K562 (cell line): Measurements from ENCODE around the gene DENND2C. TPM values are rescaled to one million over a fixed set of nuclear protein-coding genes. Genes with fewer than 3 reads are reported as not detected.

Experiments
- FOXA3 ChIP-seq, 2 experiments: fragments of 450-650 bp in 1 of 2; sonication (generic) in 1 of 2; formaldehyde crosslinking; IDR thresholded peaks in 1 of 2; conservative IDR thresholded peaks in 1 of 2; 2 replicates each; pipeline versions ENCODE4 v1.4.0 to v1.8.0; 2020 to 2022; ENCODE audit warnings: mild to moderate bottlenecking in 2 of 2, missing genetic modification reagents in 1 of 2
- PHB ChIP-seq: fragments of 250-450 bp; sonication (Bioruptor Pico); IDR thresholded peaks from 2 replicates; pipeline ENCODE4 v1.5.0; 2021
- POLR3G ChIP-seq: IDR thresholded peaks from 2 replicates; pipeline ENCODE4 v1.6.1; 2011; ENCODE audit not compliant: insufficient read length, insufficient replicate concordance; ENCODE audit errors: extremely low read depth
- polyA plus RNA-seq, 8 experiments: library from polyadenylated mRNA; depleted of rRNA in 4 of 8; stranded (reverse) in 5 of 8; unstranded in 3 of 8; fragments of >200 nt; fragmentation: Nextera tagmentation in 2 of 8; fragmentation: Illumina TruSeq in 1 of 8; extraction: Ambion mirVana in 2 of 8; extraction: Trizol in 1 of 8; gene quantifications; 2 replicates each; pipeline versions ENCODE4 v1.2.1 to v1.2.3, GENCODE V29; 2011 to 2014; ENCODE audit warnings: inconsistent platforms in 1 of 8, missing spikeins in 1 of 8
- total RNA-seq, 7 experiments: library from RNA; depleted of rRNA in 6 of 7; stranded (reverse); fragments of >200 nt in 6 of 7; fragmentation: Illumina TruSeq in 2 of 7; extraction: Trizol in 2 of 7; gene quantifications; 2 replicates each; pipeline versions ENCODE4 v1.2.1 to v1.2.3, GENCODE V29; 2011 to 2021; ENCODE audit warnings: low replicate concordance in 1 of 7
- TF ChIP-seq, protein P1 (sequence below), 2 experiments: fragments of 450-650 bp in 1 of 2; sonication (generic) in 1 of 2; formaldehyde crosslinking in 1 of 2; IDR thresholded peaks; 2 replicates each; pipeline versions ENCODE4 v1.7.1 to v1.9.0; 2016 to 2022; ENCODE audit warnings: inconsistent platforms in 1 of 2, mild to moderate bottlenecking in 1 of 2, missing genetic modification reagents in 1 of 2
- TF ChIP-seq, protein P2 (sequence below): fragments of 450-650 bp; formaldehyde crosslinking; IDR thresholded peaks from 2 replicates; pipeline ENCODE4 v1.4.0; 2020; ENCODE audit warnings: mild to moderate bottlenecking, moderate library complexity
- TF ChIP-seq, protein P3 (sequence below): fragments of 250-450 bp; sonication (Bioruptor Pico); IDR thresholded peaks from 2 replicates; pipeline ENCODE4 v1.4.0; 2020
- TF ChIP-seq, protein P4 (sequence below): sonication (generic); formaldehyde crosslinking; IDR thresholded peaks from 2 replicates; pipeline ENCODE4 v1.8.0; 2022; ENCODE audit warnings: missing genetic modification reagents, mild to moderate bottlenecking, borderline replicate concordance

The DENND2C gene
- total and polyA plus RNA-seq, 9 of the 15 experiments (the other 6 are each of a cell fraction or from before 2014, with no cell fraction given), result 0.03 to 0.25 (median 0.14) TPM

DNA sequence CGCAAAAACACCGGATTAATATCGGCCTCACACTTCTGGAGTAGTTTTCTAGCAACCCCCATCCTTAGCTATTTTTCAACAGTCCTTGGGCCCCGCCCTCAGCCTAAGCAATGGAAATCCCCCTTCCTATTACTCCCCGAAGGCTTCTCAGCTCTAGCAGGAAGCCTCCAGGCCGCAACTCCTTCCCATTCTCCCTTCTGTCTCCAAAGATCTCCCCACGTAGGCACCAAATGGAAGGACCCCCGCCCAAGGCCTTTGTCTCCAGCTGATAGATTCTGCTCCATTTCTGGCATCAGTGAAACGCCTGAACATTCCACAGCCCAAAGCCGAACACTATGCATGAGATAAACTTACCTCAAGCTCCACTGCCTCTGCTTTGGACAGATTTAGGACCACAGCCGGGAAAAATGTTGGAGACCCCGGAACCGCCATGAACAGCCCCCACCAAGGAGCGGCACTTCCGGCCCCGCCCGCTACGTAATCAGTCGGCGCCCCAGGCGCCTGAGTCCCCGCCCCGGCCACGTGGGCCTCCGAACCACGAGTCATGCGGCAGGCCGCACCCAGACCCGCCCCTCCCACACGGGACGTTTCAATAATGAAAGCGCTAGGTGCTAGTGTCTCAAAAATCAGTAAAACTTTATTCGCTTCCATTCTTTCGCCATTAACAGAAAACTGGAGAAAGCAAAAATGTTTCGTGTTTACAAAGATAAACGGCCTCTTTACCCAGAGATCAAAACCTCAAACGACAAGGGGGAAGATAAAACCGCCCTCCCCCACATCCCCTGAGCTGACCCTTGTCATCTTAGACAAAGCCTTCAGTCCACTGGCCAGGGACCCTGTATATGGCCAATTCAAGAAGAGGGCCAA, 46.7 kb upstream of the DENND2C start, which contains the start of gene NRAS (continued):
- TF ChIP-seq, protein P1, sequence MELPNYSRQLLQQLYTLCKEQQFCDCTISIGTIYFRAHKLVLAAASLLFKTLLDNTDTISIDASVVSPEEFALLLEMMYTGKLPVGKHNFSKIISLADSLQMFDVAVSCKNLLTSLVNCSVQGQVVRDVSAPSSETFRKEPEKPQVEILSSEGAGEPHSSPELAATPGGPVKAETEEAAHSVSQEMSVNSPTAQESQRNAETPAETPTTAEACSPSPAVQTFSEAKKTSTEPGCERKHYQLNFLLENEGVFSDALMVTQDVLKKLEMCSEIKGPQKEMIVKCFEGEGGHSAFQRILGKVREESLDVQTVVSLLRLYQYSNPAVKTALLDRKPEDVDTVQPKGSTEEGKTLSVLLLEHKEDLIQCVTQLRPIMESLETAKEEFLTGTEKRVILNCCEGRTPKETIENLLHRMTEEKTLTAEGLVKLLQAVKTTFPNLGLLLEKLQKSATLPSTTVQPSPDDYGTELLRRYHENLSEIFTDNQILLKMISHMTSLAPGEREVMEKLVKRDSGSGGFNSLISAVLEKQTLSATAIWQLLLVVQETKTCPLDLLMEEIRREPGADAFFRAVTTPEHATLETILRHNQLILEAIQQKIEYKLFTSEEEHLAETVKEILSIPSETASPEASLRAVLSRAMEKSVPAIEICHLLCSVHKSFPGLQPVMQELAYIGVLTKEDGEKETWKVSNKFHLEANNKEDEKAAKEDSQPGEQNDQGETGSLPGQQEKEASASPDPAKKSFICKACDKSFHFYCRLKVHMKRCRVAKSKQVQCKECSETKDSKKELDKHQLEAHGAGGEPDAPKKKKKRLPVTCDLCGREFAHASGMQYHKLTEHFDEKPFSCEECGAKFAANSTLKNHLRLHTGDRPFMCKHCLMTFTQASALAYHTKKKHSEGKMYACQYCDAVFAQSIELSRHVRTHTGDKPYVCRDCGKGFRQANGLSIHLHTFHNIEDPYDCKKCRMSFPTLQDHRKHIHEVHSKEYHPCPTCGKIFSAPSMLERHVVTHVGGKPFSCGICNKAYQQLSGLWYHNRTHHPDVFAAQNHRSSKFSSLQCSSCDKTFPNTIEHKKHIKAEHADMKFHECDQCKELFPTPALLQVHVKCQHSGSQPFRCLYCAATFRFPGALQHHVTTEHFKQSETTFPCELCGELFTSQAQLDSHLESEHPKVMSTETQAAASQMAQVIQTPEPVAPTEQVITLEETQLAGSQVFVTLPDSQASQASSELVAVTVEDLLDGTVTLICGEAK (IDR thresholded peaks at IDR 0.05), result peak; percentile 97
- TF ChIP-seq, protein P1 (CRISPR knock-in tag; IDR thresholded peaks at IDR 0.05), result peak; percentile 95
- TF ChIP-seq, protein P2, sequence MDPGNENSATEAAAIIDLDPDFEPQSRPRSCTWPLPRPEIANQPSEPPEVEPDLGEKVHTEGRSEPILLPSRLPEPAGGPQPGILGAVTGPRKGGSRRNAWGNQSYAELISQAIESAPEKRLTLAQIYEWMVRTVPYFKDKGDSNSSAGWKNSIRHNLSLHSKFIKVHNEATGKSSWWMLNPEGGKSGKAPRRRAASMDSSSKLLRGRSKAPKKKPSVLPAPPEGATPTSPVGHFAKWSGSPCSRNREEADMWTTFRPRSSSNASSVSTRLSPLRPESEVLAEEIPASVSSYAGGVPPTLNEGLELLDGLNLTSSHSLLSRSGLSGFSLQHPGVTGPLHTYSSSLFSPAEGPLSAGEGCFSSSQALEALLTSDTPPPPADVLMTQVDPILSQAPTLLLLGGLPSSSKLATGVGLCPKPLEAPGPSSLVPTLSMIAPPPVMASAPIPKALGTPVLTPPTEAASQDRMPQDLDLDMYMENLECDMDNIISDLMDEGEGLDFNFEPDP (CRISPR knock-in tag), result no peak
- TF ChIP-seq, protein P3, sequence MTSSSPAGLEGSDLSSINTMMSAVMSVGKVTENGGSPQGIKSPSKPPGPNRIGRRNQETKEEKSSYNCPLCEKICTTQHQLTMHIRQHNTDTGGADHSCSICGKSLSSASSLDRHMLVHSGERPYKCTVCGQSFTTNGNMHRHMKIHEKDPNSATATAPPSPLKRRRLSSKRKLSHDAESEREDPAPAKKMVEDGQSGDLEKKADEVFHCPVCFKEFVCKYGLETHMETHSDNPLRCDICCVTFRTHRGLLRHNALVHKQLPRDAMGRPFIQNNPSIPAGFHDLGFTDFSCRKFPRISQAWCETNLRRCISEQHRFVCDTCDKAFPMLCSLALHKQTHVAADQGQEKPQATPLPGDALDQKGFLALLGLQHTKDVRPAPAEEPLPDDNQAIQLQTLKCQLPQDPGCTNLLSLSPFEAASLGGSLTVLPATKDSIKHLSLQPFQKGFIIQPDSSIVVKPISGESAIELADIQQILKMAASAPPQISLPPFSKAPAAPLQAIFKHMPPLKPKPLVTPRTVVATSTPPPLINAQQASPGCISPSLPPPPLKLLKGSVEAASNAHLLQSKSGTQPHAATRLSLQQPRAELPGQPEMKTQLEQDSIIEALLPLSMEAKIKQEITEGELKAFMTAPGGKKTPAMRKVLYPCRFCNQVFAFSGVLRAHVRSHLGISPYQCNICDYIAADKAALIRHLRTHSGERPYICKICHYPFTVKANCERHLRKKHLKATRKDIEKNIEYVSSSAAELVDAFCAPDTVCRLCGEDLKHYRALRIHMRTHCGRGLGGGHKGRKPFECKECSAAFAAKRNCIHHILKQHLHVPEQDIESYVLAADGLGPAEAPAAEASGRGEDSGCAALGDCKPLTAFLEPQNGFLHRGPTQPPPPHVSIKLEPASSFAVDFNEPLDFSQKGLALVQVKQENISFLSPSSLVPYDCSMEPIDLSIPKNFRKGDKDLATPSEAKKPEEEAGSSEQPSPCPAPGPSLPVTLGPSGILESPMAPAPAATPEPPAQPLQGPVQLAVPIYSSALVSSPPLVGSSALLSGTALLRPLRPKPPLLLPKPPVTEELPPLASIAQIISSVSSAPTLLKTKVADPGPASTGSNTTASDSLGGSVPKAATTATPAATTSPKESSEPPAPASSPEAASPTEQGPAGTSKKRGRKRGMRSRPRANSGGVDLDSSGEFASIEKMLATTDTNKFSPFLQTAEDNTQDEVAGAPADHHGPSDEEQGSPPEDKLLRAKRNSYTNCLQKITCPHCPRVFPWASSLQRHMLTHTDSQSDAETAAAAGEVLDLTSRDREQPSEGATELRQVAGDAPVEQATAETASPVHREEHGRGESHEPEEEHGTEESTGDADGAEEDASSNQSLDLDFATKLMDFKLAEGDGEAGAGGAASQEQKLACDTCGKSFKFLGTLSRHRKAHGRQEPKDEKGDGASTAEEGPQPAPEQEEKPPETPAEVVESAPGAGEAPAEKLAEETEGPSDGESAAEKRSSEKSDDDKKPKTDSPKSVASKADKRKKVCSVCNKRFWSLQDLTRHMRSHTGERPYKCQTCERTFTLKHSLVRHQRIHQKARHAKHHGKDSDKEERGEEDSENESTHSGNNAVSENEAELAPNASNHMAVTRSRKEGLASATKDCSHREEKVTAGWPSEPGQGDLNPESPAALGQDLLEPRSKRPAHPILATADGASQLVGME (CRISPR knock-in tag), result no peak
- TF ChIP-seq, protein P4, sequence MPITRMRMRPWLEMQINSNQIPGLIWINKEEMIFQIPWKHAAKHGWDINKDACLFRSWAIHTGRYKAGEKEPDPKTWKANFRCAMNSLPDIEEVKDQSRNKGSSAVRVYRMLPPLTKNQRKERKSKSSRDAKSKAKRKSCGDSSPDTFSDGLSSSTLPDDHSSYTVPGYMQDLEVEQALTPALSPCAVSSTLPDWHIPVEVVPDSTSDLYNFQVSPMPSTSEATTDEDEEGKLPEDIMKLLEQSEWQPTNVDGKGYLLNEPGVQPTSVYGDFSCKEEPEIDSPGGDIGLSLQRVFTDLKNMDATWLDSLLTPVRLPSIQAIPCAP (CRISPR knock-in tag), result no peak
- TF ChIP-seq FOXA3 (CRISPR knock-in tag; conservative IDR thresholded peaks at IDR 0.05 in 1 of 2, IDR thresholded peaks at IDR 0.05 in 1 of 2) (no peak), POLR3G (no peak), PHB (no peak)
